Endothelial cell of umbilical vein (primary cell): ENCODE measurements around the gene ZIC2. TPM values are rescaled to one million over a fixed set of nuclear protein-coding genes. Genes with fewer than 3 reads are reported as not detected.

Experiments used
- BruUV-seq: library from RNA; stranded (reverse); fragments of 400-500 nt; replicated peaks from 2 replicates; lab custom pipeline; 2021; lab: Mats Ljungman, UMichigan
- CTCF ChIA-PET: fragments of 300-600, 350-600 bp; sonication (Branson Sonifier 250); formaldehyde crosslinking; loops from one replicate; lab custom pipeline; 2021; ENCODE audit warnings: antibody characterized with exemption, inconsistent platforms; lab: Charles Lee
- POLR2A ChIA-PET: fragments of 300-600, 350-600 bp; sonication (Branson Sonifier 250); formaldehyde crosslinking; loops from one replicate; lab custom pipeline; 2021; ENCODE audit warnings: antibody characterized with exemption, inconsistent platforms; lab: Charles Lee
- DNase-seq: peaks from one replicate; pipeline ENCODE4 v3.0.0-alpha.2; 2011; ENCODE audit warnings: low read depth, low spot score
- FAIRE-seq: peaks from 2 replicates; lab custom pipeline; 2011; peaks lifted over from hg19 to GRCh38; lab: Jason Lieb, UNC
- H2AFZ ChIP-seq: 2 replicates; pipeline ENCODE4 v1.6.0; 2012; ENCODE audit warnings: low read depth, low read length, control low read depth, inconsistent platforms
- H3K27ac ChIP-seq: 2 replicates; pipeline ENCODE4 v1.5.1; 2011; ENCODE audit warnings: low read depth, mild to moderate bottlenecking, control low read depth, low read length, moderate library complexity; ENCODE audit not compliant: insufficient read depth
- H3K27me3 ChIP-seq, 2 experiments: 2 replicates each; pipeline versions ENCODE4 v1.6.0 to v1.6.1; 2011; ENCODE audit warnings: low read length in 2 of 2, mixed read lengths in 1 of 2; ENCODE audit not compliant: control insufficient read depth in 2 of 2, insufficient read depth in 2 of 2
- H3K36me3 ChIP-seq, 2 experiments: 2 replicates in 1 of 2; 3 replicates in 1 of 2; pipeline ENCODE4 v1.5.1; 2011; ENCODE audit warnings: low read length in 2 of 2, mild to moderate bottlenecking in 1 of 2, moderate library complexity in 1 of 2; ENCODE audit not compliant: control insufficient read depth in 2 of 2, insufficient read depth in 2 of 2; ENCODE audit errors: extremely low read depth in 1 of 2
- H3K4me1 ChIP-seq: 3 replicates; pipeline ENCODE4 v1.5.1; 2011; ENCODE audit warnings: mild to moderate bottlenecking, low read length; ENCODE audit not compliant: control insufficient read depth, insufficient read depth; ENCODE audit errors: extremely low read depth
- H3K4me2 ChIP-seq: 2 replicates; pipeline ENCODE4 v1.6.1; 2011; ENCODE audit warnings: low read length, control low read depth, mixed read lengths; ENCODE audit not compliant: insufficient read depth
- H3K4me3 ChIP-seq, 3 experiments: fragments of 200-600 bp in 1 of 3; sonication (generic), shearing (Covaris generic) in 1 of 3; replicated peaks in 1 of 3; 2 replicates each; pipeline ENCODE4 v1.5.1; 2011 to 2016; ENCODE audit warnings: control low read depth in 3 of 3, low read length in 3 of 3, mild to moderate bottlenecking in 2 of 3, inconsistent platforms in 1 of 3, low read depth in 1 of 3, moderate library complexity in 1 of 3; ENCODE audit not compliant: insufficient read depth in 1 of 3
- H3K79me2 ChIP-seq: 2 replicates; pipeline ENCODE4 v1.6.0; 2012; ENCODE audit warnings: low read length, inconsistent platforms; ENCODE audit not compliant: control insufficient read depth, insufficient read depth
- H3K9ac ChIP-seq: replicated peaks from 2 replicates; pipeline ENCODE3; 2011; ENCODE audit warnings: low read length, control low read depth; ENCODE audit not compliant: insufficient read depth; ENCODE audit errors: extremely low read depth
- H3K9me1 ChIP-seq: replicated peaks from 3 replicates; pipeline ENCODE4 v1.6.0; 2011; ENCODE audit warnings: mild to moderate bottlenecking, low read length; ENCODE audit not compliant: control insufficient read depth, insufficient read depth; ENCODE audit errors: extremely low read depth
- H3K9me3 ChIP-seq: replicated peaks from 2 replicates; pipeline ENCODE4 v1.5.1; 2012; ENCODE audit warnings: low read length, inconsistent platforms; ENCODE audit not compliant: control insufficient read depth, insufficient read depth
- H4K20me1 ChIP-seq: replicated peaks from 2 replicates; pipeline ENCODE3; 2011; ENCODE audit warnings: mild to moderate bottlenecking, low read length; ENCODE audit not compliant: control insufficient read depth, insufficient read depth; ENCODE audit errors: extremely low read depth
- EZH2 ChIP-seq: IDR thresholded peaks from 2 replicates; pipeline ENCODE4 v1.6.1; 2012; ENCODE audit warnings: borderline replicate concordance, low read depth, mild to moderate bottlenecking, moderate library complexity, low read length, inconsistent platforms; ENCODE audit not compliant: severe bottlenecking
- FOS ChIP-seq: IDR thresholded peaks from 2 replicates; pipeline ENCODE4 v1.6.1; 2011; ENCODE audit warnings: mild to moderate bottlenecking, low read length, moderate library complexity, borderline replicate concordance; ENCODE audit not compliant: insufficient read depth
- GATA2 ChIP-seq: IDR thresholded peaks from 2 replicates; pipeline ENCODE4 v1.7.0; 2011; ENCODE audit warnings: low read depth, mild to moderate bottlenecking, moderate library complexity, mixed read lengths, low read length; ENCODE audit not compliant: insufficient read length, insufficient read depth
- JUN ChIP-seq: IDR thresholded peaks from 2 replicates; pipeline ENCODE4 v1.6.1; 2011; ENCODE audit warnings: borderline replicate concordance, low read depth; ENCODE audit not compliant: insufficient read length, insufficient read depth
- MAX ChIP-seq: IDR thresholded peaks from 2 replicates; pipeline ENCODE4 v1.6.1; 2011; ENCODE audit not compliant: insufficient read depth, insufficient read length
- MYC ChIP-seq: IDR thresholded peaks from one replicate; pipeline ENCODE4 v1.6.1; 2011; ENCODE audit warnings: mild to moderate bottlenecking, low read depth, low read length
- POLR2A ChIP-seq: IDR thresholded peaks from 2 replicates; pipeline ENCODE4 v1.6.1; 2012; ENCODE audit warnings: low read depth, mild to moderate bottlenecking, control low read depth, low read length
- POLR2AphosphoS5 ChIP-seq: IDR thresholded peaks from 2 replicates; pipeline ENCODE4 v1.6.1; 2012; ENCODE audit warnings: low read depth, mild to moderate bottlenecking, control low read depth, low read length, moderate library complexity; ENCODE audit not compliant: insufficient read depth
- dilution Hi-C: fragments of 300-500 bp; cut with MboI; formaldehyde crosslinking; loops from one replicate; pipeline ENCODE4 v1.15.0; 2019; ENCODE audit warnings: low sequenced_read_pairs; ENCODE audit not compliant: extremely low pct_ligation_motif_present
- intact Hi-C: fragments of 100-400 bp; cut with micrococcal nuclease; formaldehyde crosslinking; loops from one replicate; pipeline ENCODE4 v1.10.0; 2022
- polyA plus RNA-seq, 4 experiments: library from polyadenylated mRNA; depleted of rRNA in 3 of 4; stranded (reverse) in 3 of 4; unstranded in 1 of 4; fragments of >200 nt; gene quantifications; 2 replicates each; pipeline versions ENCODE4 v1.2.1 to v1.2.3, GENCODE V29; 2011 to 2012; ENCODE audit warnings: missing spikeins in 1 of 4
- total RNA-seq: library from RNA; stranded (reverse); gene quantifications from 2 replicates; pipeline ENCODE4 v1.2.3, GENCODE V29; 2021
- TF ChIP-seq, protein P1 (sequence below), 2 donors: IDR thresholded peaks; 1 replicate in 1 of 2; 2 replicates in 1 of 2; pipeline ENCODE4 v1.5.1; 2011; ENCODE audit warnings: low read length in 2 of 2, mild to moderate bottlenecking in 2 of 2, moderate library complexity in 2 of 2, control low read depth in 1 of 2, inconsistent platforms in 1 of 2, low read depth in 1 of 2; ENCODE audit not compliant: insufficient read depth in 1 of 2; ENCODE audit errors: extremely low read depth in 1 of 2

The ZIC2 gene
- total and polyA plus RNA-seq, 2 donors (not counting 3 experiments of a cell fraction or from before 2014, with no cell fraction given) = 0.03 TPM; not detected in 1

- dilution Hi-C loops (no loop called here), intact Hi-C loops (no loop called here)
- FAIRE-seq = no peak
Measured at GRCh38 chr13:99998261-99998660, 16.7 kb downstream of the ZIC2 start.

More at GRCh38 chr13:99998261-99998660, 16.7 kb downstream of the ZIC2 start:
- Histone ChIP-seq H2AFZ (no peak overlapping the region), H3K9me1 (no peaks in the 10 kb centered on the region), H3K9ac (no peak overlapping the region), H3K4me3 (no peak overlapping the region), H3K79me2 (no peaks in the 10 kb centered on the region), H3K4me1 (no peaks in the 10 kb centered on the region), H3K27me3 (peaks cover 53 to 65% of the 10 kb centered on the region in 2 experiments), H4K20me1 (no peaks in the 10 kb centered on the region), H3K36me3 (no peaks in the 10 kb centered on the region), H3K27ac (no peak overlapping the region), H3K4me2 (no peak overlapping the region), H3K9me3 (no peaks in the 10 kb centered on the region)
- TF ChIP-seq, protein P1, sequence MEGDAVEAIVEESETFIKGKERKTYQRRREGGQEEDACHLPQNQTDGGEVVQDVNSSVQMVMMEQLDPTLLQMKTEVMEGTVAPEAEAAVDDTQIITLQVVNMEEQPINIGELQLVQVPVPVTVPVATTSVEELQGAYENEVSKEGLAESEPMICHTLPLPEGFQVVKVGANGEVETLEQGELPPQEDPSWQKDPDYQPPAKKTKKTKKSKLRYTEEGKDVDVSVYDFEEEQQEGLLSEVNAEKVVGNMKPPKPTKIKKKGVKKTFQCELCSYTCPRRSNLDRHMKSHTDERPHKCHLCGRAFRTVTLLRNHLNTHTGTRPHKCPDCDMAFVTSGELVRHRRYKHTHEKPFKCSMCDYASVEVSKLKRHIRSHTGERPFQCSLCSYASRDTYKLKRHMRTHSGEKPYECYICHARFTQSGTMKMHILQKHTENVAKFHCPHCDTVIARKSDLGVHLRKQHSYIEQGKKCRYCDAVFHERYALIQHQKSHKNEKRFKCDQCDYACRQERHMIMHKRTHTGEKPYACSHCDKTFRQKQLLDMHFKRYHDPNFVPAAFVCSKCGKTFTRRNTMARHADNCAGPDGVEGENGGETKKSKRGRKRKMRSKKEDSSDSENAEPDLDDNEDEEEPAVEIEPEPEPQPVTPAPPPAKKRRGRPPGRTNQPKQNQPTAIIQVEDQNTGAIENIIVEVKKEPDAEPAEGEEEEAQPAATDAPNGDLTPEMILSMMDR (IDR thresholded peaks at IDR 0.05; ENCODE audit: extremely low read depth in 1 of 2, insufficient read depth in 1 of 2, low read depth in 1 of 2, low read length in 2 of 2) = no peak
- TF ChIP-seq MYC (no peak), FOS (no peak), EZH2 (no peak), POLR2AphosphoS5 (no peak), POLR2A (no peak), JUN (no peak), MAX (no peak), GATA2 (no peak)
- ChIA-PET POLR2A (no interaction called here), CTCF (no interaction called here)
- DNase-seq = no peak
- no TSS peak for BruUV-seq
